CD4-positive, alpha-beta T cell treated with Interleukin-6 at 100 ng/mL for 8 hours (primary cell): ENCODE measurements around the gene ZFPM1.

Source experiments
- DNase-seq: peaks from one replicate; pipeline ENCODE4 v3.0.0-alpha.2; 2020; ENCODE audit warnings: mixed read lengths, low spot score

ZFPM1 gene

GRCh38 chr16:88568710-88569613 lies 115.9 kb downstream of the ZFPM1 start:
- no peak for DNase-seq

- no peak for DNase-seq
These were observed 116.5 kb downstream of the ZFPM1 start for GRCh38 chr16:88569614-88569984.

- DNase-seq, result peak; percentile 96
These were observed 117.1 kb downstream of the ZFPM1 start, which contains the start of gene ZC3H18 for GRCh38 chr16:88569985-88570690. TSS of gene ZC3H18 (plus strand) at chr16:88570403. CDS start at chr16:88577124, 6,721 bp downstream.

GRCh38 chr16:88570691-88571092 lies 117.6 kb downstream of the ZFPM1 start:
- peak; percentile 14 for DNase-seq

- no peak for DNase-seq
These were observed 122.2 kb downstream of the ZFPM1 start for GRCh38 chr16:88575251-88575650.

- no peak for DNase-seq
These were observed 123.2 kb downstream of the ZFPM1 start for GRCh38 chr16:88576307-88576706.

- no peak for DNase-seq
These were observed 124.1 kb downstream of the ZFPM1 start for GRCh38 chr16:88577166-88577565.

- DNase-seq, result no peak
These were observed 125.6 kb downstream of the ZFPM1 start for GRCh38 chr16:88578446-88579313.

- DNase-seq, result no peak
These were observed 127.3 kb downstream of the ZFPM1 start for GRCh38 chr16:88580371-88580770.

GRCh38 chr16:88581033-88581432 lies 128.0 kb downstream of the ZFPM1 start:
- DNase-seq, result no peak

- no peak for DNase-seq
These were observed 130.0 kb downstream of the ZFPM1 start for GRCh38 chr16:88582912-88583575.

GRCh38 chr16:88584676-88585075 lies 131.6 kb downstream of the ZFPM1 start:
- no peak for DNase-seq

- DNase-seq, result no peak
These were observed 132.2 kb downstream of the ZFPM1 start for GRCh38 chr16:88585269-88585668.

GRCh38 chr16:88585927-88586581 lies 133.0 kb downstream of the ZFPM1 start:
- DNase-seq, result no peak
